K562 (cell line): ENCODE data around the gene PILRA. TPM values are rescaled to one million over a fixed set of nuclear protein-coding genes. Genes with fewer than 3 reads are reported as not detected.

ENCODE experiments used
- ATAC-seq: fragments of 200-7000 bp; cut with Tn5 transposase; 3 replicates; pipeline ENCODE4 v1.9.1; 2020; ENCODE audit warnings: moderate library complexity
- BruUV-seq: library from RNA; stranded (reverse); fragments of 400-500 nt; replicated peaks from 2 replicates; lab custom pipeline; 2021; lab: Mats Ljungman, UMichigan
- CTCF ChIA-PET: fragments of 300-600 bp; formaldehyde crosslinking; extraction: SDS; loops from one replicate; lab custom pipeline; 2021; ENCODE audit warnings: low intra/inter-chr PET ratio; lab: Yijun Ruan, JAX
- POLR2A ChIA-PET: fragments of 300-600, 350-650 bp; sonication (Branson Sonifier 250); formaldehyde crosslinking; extraction: SDS; loops from one replicate; lab custom pipeline; 2021; ENCODE audit warnings: antibody characterized with exemption, inconsistent platforms; lab: Yijun Ruan, JAX
- DNase-seq, 4 experiments: peaks; one replicate each; pipeline versions ENCODE4 v3.0.0 to v3.0.0-alpha.2; 2011 to 2018; ENCODE audit warnings: low spot score in 3 of 4, mixed read lengths in 3 of 4; ENCODE audit errors: extremely low read depth in 1 of 4
- FAIRE-seq: peaks from 2 replicates; lab custom pipeline; 2011; peaks lifted over from hg19 to GRCh38; lab: Jason Lieb, UNC
- H2AFZ ChIP-seq: 2 replicates; pipeline ENCODE4 v1.6.0; 2011; ENCODE audit warnings: low read depth, low read length, control low read depth, inconsistent platforms
- H3K27ac ChIP-seq: fragments of 200-600 bp; 3 replicates; pipeline ENCODE4 v1.8.0; 2011; ENCODE audit warnings: low read depth, mild to moderate bottlenecking, control low read depth, inconsistent platforms, low read length, moderate library complexity, mixed read lengths; ENCODE audit errors: extremely low read depth
- H3K27me3 ChIP-seq, 2 experiments: fragments of 300-600 bp in 1 of 2; 2 replicates in 1 of 2; 3 replicates in 1 of 2; pipeline versions ENCODE4 v1.6.0 to v1.8.0; 2011; ENCODE audit warnings: inconsistent platforms in 2 of 2, low read length in 2 of 2, mild to moderate bottlenecking in 1 of 2, mixed read lengths in 1 of 2, moderate library complexity in 1 of 2; ENCODE audit not compliant: control insufficient read depth in 2 of 2, insufficient read depth in 2 of 2
- H3K36me3 ChIP-seq: fragments of 300-600 bp; 3 replicates; pipeline ENCODE4 v1.8.0; 2011; ENCODE audit warnings: mild to moderate bottlenecking, low read length, inconsistent platforms; ENCODE audit not compliant: control insufficient read depth, insufficient read depth
- H3K4me1 ChIP-seq, 2 experiments: fragments of 200-600 bp in 1 of 2; replicated peaks in 1 of 2; 2 replicates in 1 of 2; 3 replicates in 1 of 2; pipeline versions ENCODE4 v1.5.1 to v1.8.0; 2011; ENCODE audit warnings: inconsistent platforms in 2 of 2, low read length in 2 of 2, mild to moderate bottlenecking in 1 of 2, mixed read lengths in 1 of 2, moderate library complexity in 1 of 2; ENCODE audit not compliant: control insufficient read depth in 2 of 2, insufficient read depth in 2 of 2
- H3K4me2 ChIP-seq: 2 replicates; pipeline ENCODE4 v1.6.1; 2011; ENCODE audit warnings: low read length, control low read depth, inconsistent platforms, mixed read lengths; ENCODE audit not compliant: insufficient read depth
- H3K4me3 ChIP-seq: fragments of 200-600 bp; sonication (generic), shearing (Covaris generic); 2 replicates; pipeline ENCODE4 v1.5.1; 2016; ENCODE audit warnings: control low read depth, inconsistent platforms
- H3K79me2 ChIP-seq: fragments of 200-600 bp; 3 replicates; pipeline ENCODE4 v1.8.0; 2011; ENCODE audit warnings: low read length, inconsistent platforms; ENCODE audit not compliant: control insufficient read depth, insufficient read depth
- H3K9ac ChIP-seq, 2 experiments: 2 replicates each; pipeline versions ENCODE4 v1.6.0 to v1.6.1; 2011; ENCODE audit warnings: low read depth in 2 of 2, low read length in 2 of 2, control low read depth in 1 of 2, inconsistent platforms in 1 of 2, mild to moderate bottlenecking in 1 of 2, mixed read lengths in 1 of 2; ENCODE audit not compliant: insufficient read depth in 1 of 2
- H3K9me1 ChIP-seq: one replicate; pipeline ENCODE4 v1.6.0; 2011; ENCODE audit warnings: inconsistent platforms, mild to moderate bottlenecking, low read length, moderate library complexity; ENCODE audit not compliant: control insufficient read depth, insufficient read depth
- H3K9me3 ChIP-seq: replicated peaks from 2 replicates; pipeline ENCODE4 v1.5.1; 2011; ENCODE audit warnings: low read depth, low read length, inconsistent platforms; ENCODE audit not compliant: control insufficient read depth, insufficient read depth
- H4K20me1 ChIP-seq: replicated peaks from 2 replicates; pipeline ENCODE4 v1.6.1; 2011; ENCODE audit warnings: low read length, inconsistent platforms, mixed read lengths; ENCODE audit not compliant: control insufficient read depth, insufficient read depth
- E2F3 ChIP-seq: fragments of 250-450 bp; sonication (Bioruptor Pico); IDR thresholded peaks from 2 replicates; pipeline ENCODE4 v1.4.0; 2020; ENCODE audit warnings: mild to moderate bottlenecking
- FOXK1 ChIP-seq: sonication (generic); formaldehyde crosslinking; IDR thresholded peaks from 2 replicates; pipeline ENCODE4 v1.8.0; 2022; ENCODE audit warnings: missing genetic modification reagents, mild to moderate bottlenecking, borderline replicate concordance
- HLTF ChIP-seq: fragments of 450-650 bp; IDR thresholded peaks from 2 replicates; pipeline ENCODE4 v1.6.1; 2016
- HNRNPL ChIP-seq: fragments of 200-400 bp; formaldehyde crosslinking; IDR thresholded peaks from 2 replicates; pipeline ENCODE4 v1.6.1; 2017; ENCODE audit warnings: low read depth, mild to moderate bottlenecking, low read length
- KDM1A ChIP-seq, 2 experiments: fragments of 450-650 bp; IDR thresholded peaks; 2 replicates each; pipeline ENCODE4 v1.6.1; 2016; ENCODE audit warnings: mild to moderate bottlenecking in 2 of 2
- PCBP1 ChIP-seq: fragments of 200-400 bp; formaldehyde crosslinking; IDR thresholded peaks from 2 replicates; pipeline ENCODE4 v1.6.1; 2018; ENCODE audit warnings: mild to moderate bottlenecking, low read depth, low read length; ENCODE audit not compliant: poor library complexity, severe bottlenecking
- PHF8 ChIP-seq: fragments of 200-600 bp; sonication (generic); IDR thresholded peaks from 2 replicates; pipeline ENCODE4 v1.6.1; 2012; ENCODE audit warnings: mixed run types, mild to moderate bottlenecking, inconsistent platforms, low read length, moderate library complexity, borderline replicate concordance
- SIX5 ChIP-seq, 2 experiments: IDR thresholded peaks; 2 replicates each; pipeline ENCODE4 v1.6.1; 2011; ENCODE audit warnings: low read length in 2 of 2, borderline replicate concordance in 1 of 2, low read depth in 1 of 2, mild to moderate bottlenecking in 1 of 2, moderate library complexity in 1 of 2; ENCODE audit not compliant: insufficient read depth in 1 of 2
- SMARCB1 ChIP-seq: IDR thresholded peaks from 2 replicates; pipeline ENCODE4 v1.6.1; 2011; ENCODE audit warnings: improper control_type of control experiment, low read depth; ENCODE audit not compliant: insufficient read length
- TBL1XR1 ChIP-seq, 2 experiments: IDR thresholded peaks; 2 replicates each; pipeline ENCODE4 v1.6.1; 2012; ENCODE audit warnings: improper control_type of control experiment in 2 of 2, low read length in 2 of 2, mild to moderate bottlenecking in 1 of 2
- ZBTB26 ChIP-seq: fragments of 450-650 bp; formaldehyde crosslinking; IDR thresholded peaks from 2 replicates; pipeline ENCODE4 v1.4.0; 2022; ENCODE audit warnings: missing genetic modification characterization
- ZNF263 ChIP-seq: sonication (generic); formaldehyde crosslinking; IDR thresholded peaks from 2 replicates; pipeline ENCODE4 v1.8.0; 2022; ENCODE audit warnings: mild to moderate bottlenecking, missing genetic modification reagents, borderline replicate concordance
- ZNF512 ChIP-seq: IDR thresholded peaks from 2 replicates; pipeline ENCODE4 v1.6.1; 2016; ENCODE audit warnings: missing genetic modification characterization, missing compliant biosample characterization
- in situ Hi-C: fragments of 300-500 bp; cut with MboI; formaldehyde crosslinking; loops from 4 replicates; pipeline ENCODE4 v1.15.0; 2018; ENCODE audit warnings: inconsistent platforms, mixed read lengths
- intact Hi-C: fragments of 100-400 bp; cut with micrococcal nuclease; formaldehyde crosslinking; loops from 2 replicates; pipeline ENCODE4 v1.14.2; 2022
- polyA plus RNA-seq, 8 experiments: library from polyadenylated mRNA; depleted of rRNA in 4 of 8; stranded (reverse) in 5 of 8; unstranded in 3 of 8; fragments of >200 nt; fragmentation: Nextera tagmentation in 2 of 8; fragmentation: Illumina TruSeq in 1 of 8; extraction: Ambion mirVana in 2 of 8; extraction: Trizol in 1 of 8; gene quantifications; 2 replicates each; pipeline versions ENCODE4 v1.2.1 to v1.2.3, GENCODE V29; 2011 to 2014; ENCODE audit warnings: inconsistent platforms in 1 of 8, missing spikeins in 1 of 8
- total RNA-seq, 7 experiments: library from RNA; depleted of rRNA in 6 of 7; stranded (reverse); fragments of >200 nt in 6 of 7; fragmentation: Illumina TruSeq in 2 of 7; extraction: Trizol in 2 of 7; gene quantifications; 2 replicates each; pipeline versions ENCODE4 v1.2.1 to v1.2.3, GENCODE V29; 2011 to 2021; ENCODE audit warnings: low replicate concordance in 1 of 7
- TF ChIP-seq, protein P1 (sequence below): fragments of 450-650 bp; IDR thresholded peaks from 2 replicates; pipeline ENCODE4 v1.6.1; 2014; ENCODE audit warnings: low read depth, mild to moderate bottlenecking, moderate library complexity, borderline replicate concordance
- TF ChIP-seq, protein P2 (sequence below): fragments of 200-800 bp; sonication (Bioruptor generic); IDR thresholded peaks from 2 replicates; pipeline ENCODE4 v1.6.1; 2017; ENCODE audit warnings: missing genetic modification characterization, missing compliant biosample characterization

The PILRA gene
- total and polyA plus RNA-seq, 9 of the 15 experiments (the other 6 are each of a cell fraction or from before 2014, with no cell fraction given), result 0.13 to 1.8 (median 0.62) TPM

GRCh38 chr7:100426516-100426915, 53.2 kb downstream of the PILRA start:
- H3K27me3 ChIP-seq, result no peaks in the 10 kb centered on the region
- peaks cover 21% of the 10 kb centered on the region for H3K79me2 ChIP-seq
- no peak for DNase-seq
- in situ Hi-C loops (no loop called here), intact Hi-C loops (no loop called here)
- ChIA-PET CTCF (no interaction called here), POLR2A (no interaction called here)
- H3K27ac ChIP-seq, result no peak overlapping the region
- ATAC-seq, result no peak
- H3K4me3 ChIP-seq, result no peak overlapping the region
- H3K9me3 ChIP-seq, result peaks cover 4% of the 10 kb centered on the region; the same call in 1 of the 2 replicates
- H3K9me1 ChIP-seq, result peaks cover 6% of the 10 kb centered on the region
- no peak for FAIRE-seq
- H3K4me1 ChIP-seq, result peaks cover 12 to 31% of the 10 kb centered on the region in 2 experiments
- BruUV-seq, result no TSS peak
- peaks cover 4% of the 10 kb centered on the region; the same call in 1 of the 2 replicates for H4K20me1 ChIP-seq
- H2AFZ ChIP-seq, result no peak overlapping the region
- no peak overlapping the region for H3K4me2 ChIP-seq
- no peak overlapping the region for H3K9ac ChIP-seq
- H3K36me3 ChIP-seq, result peaks cover 11% of the 10 kb centered on the region
- TF ChIP-seq, protein P1, sequence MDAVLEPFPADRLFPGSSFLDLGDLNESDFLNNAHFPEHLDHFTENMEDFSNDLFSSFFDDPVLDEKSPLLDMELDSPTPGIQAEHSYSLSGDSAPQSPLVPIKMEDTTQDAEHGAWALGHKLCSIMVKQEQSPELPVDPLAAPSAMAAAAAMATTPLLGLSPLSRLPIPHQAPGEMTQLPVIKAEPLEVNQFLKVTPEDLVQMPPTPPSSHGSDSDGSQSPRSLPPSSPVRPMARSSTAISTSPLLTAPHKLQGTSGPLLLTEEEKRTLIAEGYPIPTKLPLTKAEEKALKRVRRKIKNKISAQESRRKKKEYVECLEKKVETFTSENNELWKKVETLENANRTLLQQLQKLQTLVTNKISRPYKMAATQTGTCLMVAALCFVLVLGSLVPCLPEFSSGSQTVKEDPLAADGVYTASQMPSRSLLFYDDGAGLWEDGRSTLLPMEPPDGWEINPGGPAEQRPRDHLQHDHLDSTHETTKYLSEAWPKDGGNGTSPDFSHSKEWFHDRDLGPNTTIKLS, result no peak
- TF ChIP-seq FOXK1 (CRISPR knock-in tag) (no peak), SIX5 (IDR thresholded peaks at IDR 0.05; ENCODE audit: borderline replicate concordance in 1 of 2, insufficient read depth in 1 of 2, low read depth in 1 of 2, low read length in 2 of 2) (no peak), ZNF512 (tag) (peak; percentile 80), TBL1XR1 (IDR thresholded peaks at IDR 0.05; ENCODE audit: low read length in 2 of 2) (no peak), ZNF263 (CRISPR knock-in tag) (peak; percentile 79), PHF8 (no peak), E2F3 (CRISPR knock-in tag) (no peak), SMARCB1 (no peak), HLTF (0 out of 2 replicates have a peak, but pooled peaks have one; percentile 47), HNRNPL (no peak), KDM1A (IDR thresholded peaks at IDR 0.05) (no peak), ZBTB26 (CRISPR knock-in tag) (0 out of 2 replicates have a peak, but pooled peaks have one; percentile 50), PCBP1 (peak; percentile 60)
- TF ChIP-seq, protein P2, sequence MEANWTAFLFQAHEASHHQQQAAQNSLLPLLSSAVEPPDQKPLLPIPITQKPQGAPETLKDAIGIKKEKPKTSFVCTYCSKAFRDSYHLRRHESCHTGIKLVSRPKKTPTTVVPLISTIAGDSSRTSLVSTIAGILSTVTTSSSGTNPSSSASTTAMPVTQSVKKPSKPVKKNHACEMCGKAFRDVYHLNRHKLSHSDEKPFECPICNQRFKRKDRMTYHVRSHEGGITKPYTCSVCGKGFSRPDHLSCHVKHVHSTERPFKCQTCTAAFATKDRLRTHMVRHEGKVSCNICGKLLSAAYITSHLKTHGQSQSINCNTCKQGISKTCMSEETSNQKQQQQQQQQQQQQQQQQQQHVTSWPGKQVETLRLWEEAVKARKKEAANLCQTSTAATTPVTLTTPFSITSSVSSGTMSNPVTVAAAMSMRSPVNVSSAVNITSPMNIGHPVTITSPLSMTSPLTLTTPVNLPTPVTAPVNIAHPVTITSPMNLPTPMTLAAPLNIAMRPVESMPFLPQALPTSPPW (CRISPR knock-in tag), result peak; percentile 54; the same call in 1 of the 2 replicates
